Activated naive CD8-positive, alpha-beta T cell treated with anti-CD3 and anti-CD28 coated beads, Interleukin-2, amount 50 U/mL, for 24 hours (primary cell): Measurements from ENCODE around the gene CYP11A1.

ENCODE experiments used
- ATAC-seq: fragments of 150-1000 bp; cut with Tn5 transposase; one replicate; pipeline ENCODE4 v1.10.0; 2021
- DNase-seq: peaks from one replicate; pipeline ENCODE4 v3.0.0; 2021
- H3K27ac Mint-ChIP-seq: one replicate; pipeline ENCODE4 v1.8.0; 2021; ENCODE audit warnings: mild to moderate bottlenecking, mixed read lengths
- H3K27me3 Mint-ChIP-seq: one replicate; pipeline ENCODE4 v1.8.0; 2021; ENCODE audit warnings: mixed read lengths
- H3K36me3 Mint-ChIP-seq: one replicate; pipeline ENCODE4 v1.8.0; 2021; ENCODE audit warnings: low read depth, mixed read lengths
- H3K4me1 Mint-ChIP-seq: one replicate; pipeline ENCODE4 v1.8.0; 2021; ENCODE audit warnings: mixed read lengths
- H3K4me3 Mint-ChIP-seq: one replicate; pipeline ENCODE4 v1.8.0; 2021; ENCODE audit warnings: mild to moderate bottlenecking, moderate library complexity, mixed read lengths
- H3K9me3 Mint-ChIP-seq: one replicate; pipeline ENCODE4 v1.8.0; 2021; ENCODE audit warnings: mixed read lengths

Gene CYP11A1

GRCh38 chr15:74406517-74406916 is 39.1 kb upstream of the CYP11A1 start:
- no peak for ATAC-seq
- H3K36me3 Mint-ChIP-seq = peaks cover 27% of the 10 kb centered on the region
- DNase-seq = no peak
- no peaks in the 10 kb centered on the region for H3K9me3 Mint-ChIP-seq
- H3K27me3 Mint-ChIP-seq = no peaks in the 10 kb centered on the region
- peak overlapping the region; percentile 77 for H3K27ac Mint-ChIP-seq
- H3K4me3 Mint-ChIP-seq = no peak overlapping the region
- peaks cover 67% of the 10 kb centered on the region for H3K4me1 Mint-ChIP-seq

GRCh38 chr15:74405823-74406222 is 38.4 kb upstream of the CYP11A1 start:
- no peak overlapping the region for H3K4me3 Mint-ChIP-seq
- DNase-seq (no peak), ATAC-seq (no peak)
- no peaks in the 10 kb centered on the region for H3K9me3 Mint-ChIP-seq
- peaks cover 25% of the 10 kb centered on the region for H3K36me3 Mint-ChIP-seq
- H3K27me3 Mint-ChIP-seq = no peaks in the 10 kb centered on the region
- peaks cover 74% of the 10 kb centered on the region for H3K4me1 Mint-ChIP-seq
- H3K27ac Mint-ChIP-seq = peak overlapping the region; percentile 77

GRCh38 chr15:74403991-74404563 is 36.6 kb upstream of the CYP11A1 start:
- no peaks in the 10 kb centered on the region for H3K9me3 Mint-ChIP-seq

GRCh38 chr15:74403588-74403919 is 36.1 kb upstream of the CYP11A1 start:
- H3K36me3 Mint-ChIP-seq = peaks cover 15% of the 10 kb centered on the region
- peaks cover 91% of the 10 kb centered on the region for H3K4me1 Mint-ChIP-seq
- ATAC-seq (no peak), DNase-seq (no peak)
- peak overlapping the region; percentile 42 for H3K4me3 Mint-ChIP-seq
- H3K27ac Mint-ChIP-seq = peak overlapping the region; percentile 89
- no peaks in the 10 kb centered on the region for H3K9me3 Mint-ChIP-seq
- H3K27me3 Mint-ChIP-seq = no peaks in the 10 kb centered on the region

More at GRCh38 chr15:74403991-74404563, 36.6 kb upstream of the CYP11A1 start:
- Mint-ChIP-seq H3K4me1 (peaks cover 88% of the 10 kb centered on the region), H3K27ac (peak overlapping the region; percentile 89), H3K27me3 (no peaks in the 10 kb centered on the region), H3K36me3 (peaks cover 17% of the 10 kb centered on the region), H3K4me3 (peak overlapping the region; percentile 42)
- DNase-seq (peak; percentile 54), ATAC-seq (no peak)

GRCh38 chr15:74402873-74403587 is 35.6 kb upstream of the CYP11A1 start:
- no peaks in the 10 kb centered on the region for H3K27me3 Mint-ChIP-seq
- peak overlapping the region; percentile 42 for H3K4me3 Mint-ChIP-seq
- peaks cover 92% of the 10 kb centered on the region for H3K4me1 Mint-ChIP-seq
- no peaks in the 10 kb centered on the region for H3K9me3 Mint-ChIP-seq
- H3K36me3 Mint-ChIP-seq = peaks cover 14% of the 10 kb centered on the region
- ATAC-seq (peak; percentile 80), DNase-seq (peak; percentile 89)
- H3K27ac Mint-ChIP-seq = peak overlapping the region; percentile 89

GRCh38 chr15:74402337-74402841 is 34.9 kb upstream of the CYP11A1 start:
- no peaks in the 10 kb centered on the region for H3K9me3 Mint-ChIP-seq
- peaks cover 14% of the 10 kb centered on the region for H3K36me3 Mint-ChIP-seq
- H3K27me3 Mint-ChIP-seq = no peaks in the 10 kb centered on the region
- H3K4me3 Mint-ChIP-seq = peak overlapping the region; percentile 42
- peaks cover 94% of the 10 kb centered on the region for H3K4me1 Mint-ChIP-seq
- H3K27ac Mint-ChIP-seq = peak overlapping the region; percentile 89
- DNase-seq (peak; percentile 54), ATAC-seq (peak; percentile 14)

- Mint-ChIP-seq H3K9me3 (no peaks in the 10 kb centered on the region), H3K4me3 (peak overlapping the region; percentile 42), H3K27me3 (no peaks in the 10 kb centered on the region), H3K4me1 (peaks cover 97% of the 10 kb centered on the region), H3K27ac (peak overlapping the region; percentile 89), H3K36me3 (peaks cover 12% of the 10 kb centered on the region)
- ATAC-seq (no peak), DNase-seq (peak; percentile 34)
These were observed 33.7 kb upstream of the CYP11A1 start for GRCh38 chr15:74400915-74401757.

GRCh38 chr15:74400313-74400860 is 32.9 kb upstream of the CYP11A1 start:
- peaks cover 98% of the 10 kb centered on the region for H3K4me1 Mint-ChIP-seq
- no peaks in the 10 kb centered on the region for H3K27me3 Mint-ChIP-seq
- peaks cover 9% of the 10 kb centered on the region for H3K36me3 Mint-ChIP-seq
- ATAC-seq = no peak
- peak; percentile 48 for DNase-seq
- no peaks in the 10 kb centered on the region for H3K9me3 Mint-ChIP-seq
- H3K27ac Mint-ChIP-seq = peak overlapping the region; percentile 89
- H3K4me3 Mint-ChIP-seq = peak overlapping the region; percentile 42

GRCh38 chr15:74399511-74400312 is 32.3 kb upstream of the CYP11A1 start:
- H3K27ac Mint-ChIP-seq = peak overlapping the region; percentile 89
- H3K27me3 Mint-ChIP-seq = no peaks in the 10 kb centered on the region
- H3K4me1 Mint-ChIP-seq = peaks cover 99% of the 10 kb centered on the region
- DNase-seq (peak; percentile 74), ATAC-seq (peak; percentile 21)
- H3K9me3 Mint-ChIP-seq = no peaks in the 10 kb centered on the region
- peaks cover 8% of the 10 kb centered on the region for H3K36me3 Mint-ChIP-seq
- peak overlapping the region; percentile 42 for H3K4me3 Mint-ChIP-seq

GRCh38 chr15:74399100-74399499 is 31.7 kb upstream of the CYP11A1 start:
- peaks cover 99% of the 10 kb centered on the region for H3K4me1 Mint-ChIP-seq
- H3K27ac Mint-ChIP-seq = peak overlapping the region; percentile 89
- H3K36me3 Mint-ChIP-seq = peaks cover 4% of the 10 kb centered on the region
- no peak for DNase-seq
- peak overlapping the region; percentile 66 for H3K4me3 Mint-ChIP-seq
- H3K27me3 Mint-ChIP-seq = no peaks in the 10 kb centered on the region
- no peak for ATAC-seq
- no peaks in the 10 kb centered on the region for H3K9me3 Mint-ChIP-seq

- peak overlapping the region; percentile 66 for H3K4me3 Mint-ChIP-seq
- no peaks in the 10 kb centered on the region for H3K27me3 Mint-ChIP-seq
- H3K36me3 Mint-ChIP-seq = peaks cover 10% of the 10 kb centered on the region
- DNase-seq (peak; percentile 34), ATAC-seq (no peak)
- peak overlapping the region; percentile 89 for H3K27ac Mint-ChIP-seq
- H3K9me3 Mint-ChIP-seq = no peaks in the 10 kb centered on the region
- peaks cover 99% of the 10 kb centered on the region for H3K4me1 Mint-ChIP-seq
These were observed 30.7 kb upstream of the CYP11A1 start for GRCh38 chr15:74398183-74398582.

GRCh38 chr15:74397239-74398068 is 30.0 kb upstream of the CYP11A1 start:
- Mint-ChIP-seq H3K27me3 (no peaks in the 10 kb centered on the region), H3K9me3 (no peaks in the 10 kb centered on the region), H3K36me3 (peaks cover 10% of the 10 kb centered on the region), H3K4me3 (peak overlapping the region; percentile 66), H3K27ac (peak overlapping the region; percentile 89), H3K4me1 (peaks cover 99% of the 10 kb centered on the region)
- DNase-seq (peak; percentile 42), ATAC-seq (no peak)
